ENCODE data around the gene IGFBP7. TPM values are rescaled to one million over a fixed set of nuclear protein-coding genes. Genes with fewer than 3 reads are reported as not detected.

The IGFBP7 gene
- total and polyA plus RNA-seq, 10 of the 15 experiments (the other 5 are each of a cell fraction or from before 2014, with no cell fraction given) = 0.69 to 1.9 (median 1.4) TPM; not detected in 5

GRCh38 chr4:57148177-57148576 lies 38.0 kb upstream of the IGFBP7 start:
- TF ChIP-seq HDAC2 (IDR thresholded peaks at IDR 0.05) (no peak), TBL1XR1 (IDR thresholded peaks at IDR 0.05; ENCODE audit: low read depth, low read length) (no peak)
- TF ChIP-seq, protein P1, sequence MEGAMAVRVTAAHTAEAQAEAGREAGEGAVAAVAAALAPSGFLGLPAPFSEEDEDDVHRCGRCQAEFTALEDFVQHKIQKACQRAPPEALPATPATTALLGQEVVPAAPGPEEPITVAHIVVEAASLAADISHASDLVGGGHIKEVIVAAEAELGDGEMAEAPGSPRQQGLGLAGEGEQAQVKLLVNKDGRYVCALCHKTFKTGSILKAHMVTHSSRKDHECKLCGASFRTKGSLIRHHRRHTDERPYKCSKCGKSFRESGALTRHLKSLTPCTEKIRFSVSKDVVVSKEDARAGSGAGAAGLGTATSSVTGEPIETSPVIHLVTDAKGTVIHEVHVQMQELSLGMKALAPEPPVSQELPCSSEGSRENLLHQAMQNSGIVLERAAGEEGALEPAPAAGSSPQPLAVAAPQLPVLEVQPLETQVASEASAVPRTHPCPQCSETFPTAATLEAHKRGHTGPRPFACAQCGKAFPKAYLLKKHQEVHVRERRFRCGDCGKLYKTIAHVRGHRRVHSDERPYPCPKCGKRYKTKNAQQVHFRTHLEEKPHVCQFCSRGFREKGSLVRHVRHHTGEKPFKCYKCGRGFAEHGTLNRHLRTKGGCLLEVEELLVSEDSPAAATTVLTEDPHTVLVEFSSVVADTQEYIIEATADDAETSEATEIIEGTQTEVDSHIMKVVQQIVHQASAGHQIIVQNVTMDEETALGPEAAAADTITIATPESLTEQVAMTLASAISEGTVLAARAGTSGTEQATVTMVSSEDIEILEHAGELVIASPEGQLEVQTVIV (IDR thresholded peaks at IDR 0.05; ENCODE audit: borderline replicate concordance, partially characterized antibody) = no peak
- Histone ChIP-seq H3K4me3 (no peak overlapping the region), H2AFZ (ENCODE audit: control insufficient read depth, low read depth, low read length) (no peak overlapping the region), H3K9me3 (replicated peaks; ENCODE audit: control insufficient read depth, insufficient read depth, low read length) (no peaks in the 10 kb centered on the region), H3K4me1 (ENCODE audit: control insufficient read depth, insufficient read depth, low read length) (no peaks in the 10 kb centered on the region), H3K27me3 (replicated peaks in 1 of 2; ENCODE audit: control insufficient read depth in 2 of 2, insufficient read depth in 2 of 2, low read length in 1 of 2) (no peaks in the 10 kb centered on the region), H3K4me2 (ENCODE audit: control insufficient read depth, insufficient read depth) (no peak overlapping the region), H3K36me3 (ENCODE audit: control insufficient read depth in 2 of 2, insufficient read depth in 2 of 2, low read length in 1 of 2) (no peaks in the 10 kb centered on the region), H3K9ac (ENCODE audit: control insufficient read depth, insufficient read depth, low read length) (no peak overlapping the region), H3K79me2 (ENCODE audit: control insufficient read depth, insufficient read depth, low read length) (no peaks in the 10 kb centered on the region), H3K27ac (ENCODE audit: control insufficient read depth, insufficient read depth) (no peak overlapping the region), H4K20me1 (ENCODE audit: control insufficient read depth, insufficient read depth) (no peaks in the 10 kb centered on the region)
- WGBS (ENCODE audit: insufficient coverage, insufficient replicate concordance, low lambda C conversion rate, missing lambda C conversion rate) = 79% methylated on average over 1 of the region's 1 CpG
- ChIA-PET SMC1A (ENCODE audit: uncharacterized antibody, unreplicated experiment) (interaction anchor here (0.8 kb wide), 1 partner anchor 15 kb away, joined by 3 read pairs; no protein-coding TSS in a partner anchor), POLR2A (no interaction called here), CTCF (interaction anchor here (0.7 to 1.1 kb wide), 2 partner anchors 14 to 278 kb away, joined by 3 to 6 read pairs; no protein-coding TSS in a partner anchor), RAD21 (ENCODE audit: unreplicated experiment) (no interaction called here)
- no TSS peak for BruUV-seq (replicated peaks)
- ATAC-seq (no peak), FAIRE-seq (no peak), DNase-seq (ENCODE audit: low read depth, low spot score) (no peak)
- in situ Hi-C loops (cut with MboI) (no loop called here), intact Hi-C loops (cut with micrococcal nuclease; ENCODE audit: unreplicated experiment) (no loop called here)

DNA sequence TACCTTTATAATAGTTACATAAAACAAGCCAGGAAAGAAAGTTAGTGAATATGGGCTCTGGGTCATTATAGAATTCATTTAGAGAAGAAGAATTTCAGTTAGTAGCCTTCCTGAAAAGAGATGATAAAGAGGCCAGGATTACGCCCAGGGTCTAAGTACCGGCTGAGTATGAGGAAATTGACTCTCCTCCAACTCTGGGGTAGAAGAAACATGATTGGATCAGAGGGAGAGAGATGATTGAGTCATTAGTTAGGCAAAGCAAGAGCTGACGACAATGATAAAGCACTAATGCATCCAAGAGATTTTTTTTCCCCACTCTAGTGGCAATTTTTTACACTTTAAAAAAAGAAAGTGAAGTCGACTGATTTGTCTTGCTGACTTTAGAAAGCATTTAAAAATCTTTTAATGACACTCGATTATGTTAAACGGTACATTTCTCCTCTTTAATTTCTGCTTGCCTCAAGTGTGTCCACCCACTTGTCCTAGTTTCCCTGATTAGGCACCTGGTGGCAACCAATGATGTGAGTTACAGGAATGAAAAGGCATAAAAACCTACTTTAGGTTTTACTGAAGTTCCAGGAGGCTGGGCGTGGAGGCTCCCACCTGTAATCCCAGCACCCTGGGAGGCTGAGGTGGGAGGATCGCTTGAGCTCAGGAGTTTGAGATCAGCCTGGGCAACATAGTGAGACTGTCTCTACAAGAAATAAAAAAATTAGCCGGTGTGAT lies 37.3 kb upstream of the IGFBP7 start:
- H4K20me1 ChIP-seq (ENCODE audit: control insufficient read depth, insufficient read depth) = no peaks in the 10 kb centered on the region
- BruUV-seq (replicated peaks) = no TSS peak
- H2AFZ ChIP-seq (ENCODE audit: control insufficient read depth, low read depth, low read length) = no peak overlapping the region
- no peak for FAIRE-seq
- in situ Hi-C loops (cut with MboI) (no loop called here), intact Hi-C loops (cut with micrococcal nuclease; ENCODE audit: unreplicated experiment) (no loop called here)
- ChIA-PET CTCF (interaction anchor here (0.7 kb wide), 1 partner anchor 279 kb away, joined by 3 read pairs; no protein-coding TSS in a partner anchor), RAD21 (ENCODE audit: unreplicated experiment) (no interaction called here), SMC1A (ENCODE audit: uncharacterized antibody, unreplicated experiment) (no interaction called here), POLR2A (no interaction called here)
- TF ChIP-seq ELK1 (IDR thresholded peaks at IDR 0.05; ENCODE audit: low read depth, low read length) = no peak
- no peaks in the 10 kb centered on the region for H3K79me2 ChIP-seq (ENCODE audit: control insufficient read depth, insufficient read depth, low read length)
- ATAC-seq = no peak
- no peak overlapping the region for H3K4me3 ChIP-seq
- H3K36me3 ChIP-seq (ENCODE audit: control insufficient read depth in 2 of 2, insufficient read depth in 2 of 2, low read length in 1 of 2) = no peaks in the 10 kb centered on the region
- H3K4me2 ChIP-seq (ENCODE audit: control insufficient read depth, insufficient read depth) = no peak overlapping the region
- no peaks in the 10 kb centered on the region for H3K9me3 ChIP-seq (replicated peaks; ENCODE audit: control insufficient read depth, insufficient read depth, low read length)
- H3K4me1 ChIP-seq (ENCODE audit: control insufficient read depth, insufficient read depth, low read length) = no peaks in the 10 kb centered on the region
- WGBS (ENCODE audit: insufficient coverage, insufficient replicate concordance, low lambda C conversion rate, missing lambda C conversion rate) = 36% methylated on average over 9 of the region's 9 CpGs
- no peaks in the 10 kb centered on the region for H3K27me3 ChIP-seq (replicated peaks in 1 of 2; ENCODE audit: control insufficient read depth in 2 of 2, insufficient read depth in 2 of 2, low read length in 1 of 2)
- no peak for DNase-seq (ENCODE audit: low read depth, low spot score)
- no peak overlapping the region for H3K27ac ChIP-seq (ENCODE audit: control insufficient read depth, insufficient read depth)
- no peak overlapping the region for H3K9ac ChIP-seq (ENCODE audit: control insufficient read depth, insufficient read depth, low read length)

Measured in GM12878 (cell line).